GM19239 (cell line): ENCODE measurements around the gene FSIP1.

Experiments used
- DNase-seq: peaks from one replicate; pipeline ENCODE4 v3.0.0; 2011; ENCODE audit warnings: low spot score; ENCODE audit not compliant: insufficient read length
- FAIRE-seq: peaks from 2 replicates; lab custom pipeline; 2011; peaks lifted over from hg19 to GRCh38; lab: Jason Lieb, UNC

FSIP1 gene

DNA sequence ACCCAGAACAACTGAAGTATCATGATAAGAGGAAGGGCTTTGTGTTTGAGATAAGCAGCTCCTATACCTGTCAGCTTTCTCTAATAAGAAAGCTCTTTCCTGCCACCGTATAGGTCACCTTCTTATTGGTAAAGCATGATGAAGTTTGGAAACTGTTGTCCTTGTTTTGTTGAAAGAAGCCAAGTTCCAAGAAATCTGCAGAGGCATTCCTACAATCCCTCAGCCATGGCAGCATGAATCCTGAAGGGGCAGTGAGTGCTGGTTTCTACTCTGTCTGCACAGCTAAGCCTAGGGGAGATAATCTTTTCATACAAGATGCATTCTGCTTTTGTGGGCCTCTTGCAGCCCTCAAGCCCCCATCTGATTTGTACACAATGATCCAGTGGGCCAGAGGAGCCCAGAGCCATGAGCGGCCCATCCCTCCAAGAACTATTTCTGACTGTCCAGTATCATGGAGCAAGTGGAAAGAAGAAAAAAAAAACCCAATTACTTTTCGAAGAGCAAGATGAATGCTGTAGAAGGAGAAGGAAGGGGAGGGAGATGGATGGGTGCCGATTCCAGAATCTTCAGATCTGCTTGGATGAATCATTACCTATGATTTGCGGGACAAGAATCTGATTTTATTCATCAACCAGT is 203.7 kb downstream of the FSIP1 start:
- DNase-seq (no peak), FAIRE-seq (no peak)

DNA sequence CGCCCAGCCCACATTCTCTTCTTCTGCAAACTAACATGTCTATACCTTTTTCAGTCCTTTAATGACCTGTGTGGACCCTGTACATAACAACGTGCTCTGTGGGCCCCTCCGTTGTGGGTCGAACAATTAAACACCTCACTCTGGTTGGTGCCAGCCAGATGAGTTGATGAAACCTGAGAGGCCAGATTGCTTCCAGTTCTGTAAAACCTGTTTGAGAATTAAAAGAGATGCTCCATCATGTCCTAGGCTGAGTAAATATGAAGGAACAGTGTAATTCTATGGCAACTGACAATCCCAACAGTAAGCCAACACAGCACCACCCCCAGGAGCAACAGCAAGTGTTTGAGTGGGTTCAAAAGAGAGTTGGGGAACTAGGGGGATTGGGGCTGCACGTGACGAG is 207.5 kb downstream of the FSIP1 start:
- FAIRE-seq (no peak), DNase-seq (no peak)

DNA sequence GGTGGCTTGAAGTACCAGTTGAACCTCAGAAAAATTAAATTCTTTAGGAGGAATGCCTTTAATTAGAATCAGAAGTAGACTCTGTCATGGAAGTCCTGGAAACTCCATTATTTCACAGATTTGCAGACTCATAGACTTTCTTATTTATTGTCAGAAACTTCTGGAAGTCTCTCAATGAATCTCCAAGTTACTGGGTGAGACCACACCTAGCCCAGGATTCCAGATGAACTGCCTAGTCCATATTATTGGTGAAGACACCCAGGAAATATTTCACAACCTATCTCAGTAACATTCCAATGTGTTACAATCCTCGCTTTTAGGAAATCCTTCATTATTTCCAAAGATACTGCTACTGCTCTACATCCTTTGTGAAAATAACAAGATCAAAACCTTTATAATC is 208.2 kb downstream of the FSIP1 start:
- FAIRE-seq: no peak
- DNase-seq: no peak

DNA sequence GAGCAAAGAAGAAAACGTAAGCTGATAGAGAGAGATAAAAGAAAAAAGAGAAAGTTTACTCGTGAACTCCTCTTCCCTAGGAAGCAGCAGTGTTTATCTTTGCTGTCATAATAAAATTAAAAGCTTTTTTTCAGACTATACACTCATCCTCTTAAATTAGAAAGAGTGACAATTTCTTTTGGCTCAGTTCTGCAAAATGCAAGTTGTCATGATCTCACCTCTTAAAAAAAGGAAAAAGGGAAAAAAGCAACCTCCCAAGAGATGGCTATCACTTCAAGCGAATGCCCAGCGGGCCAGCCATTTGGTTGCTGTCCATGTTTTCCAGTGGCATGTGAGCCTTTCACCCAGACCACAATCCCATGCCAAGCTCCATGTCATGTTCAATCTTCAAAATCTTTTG is 208.8 kb downstream of the FSIP1 start:
- no peak for FAIRE-seq
- no peak for DNase-seq

DNA sequence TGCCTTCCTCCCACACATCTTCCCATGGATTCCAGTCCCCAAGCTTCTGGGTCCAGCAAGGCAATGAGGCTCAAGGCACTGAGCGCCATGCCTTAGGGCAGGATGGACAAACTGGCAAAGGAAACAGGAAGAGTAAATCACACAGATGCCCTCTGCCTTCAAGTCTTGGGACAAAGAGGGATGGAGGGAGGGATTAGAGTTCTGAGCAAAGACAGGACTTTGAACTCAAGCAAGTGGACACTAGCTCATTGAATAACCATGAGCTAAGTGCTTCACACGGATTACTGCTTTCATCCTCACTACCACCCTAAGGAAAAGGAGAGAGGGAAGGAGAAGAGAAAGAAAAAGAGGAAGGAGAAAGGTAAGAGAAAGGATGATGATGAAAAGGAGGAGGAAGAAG is 209.4 kb downstream of the FSIP1 start:
- no peak for FAIRE-seq

DNA sequence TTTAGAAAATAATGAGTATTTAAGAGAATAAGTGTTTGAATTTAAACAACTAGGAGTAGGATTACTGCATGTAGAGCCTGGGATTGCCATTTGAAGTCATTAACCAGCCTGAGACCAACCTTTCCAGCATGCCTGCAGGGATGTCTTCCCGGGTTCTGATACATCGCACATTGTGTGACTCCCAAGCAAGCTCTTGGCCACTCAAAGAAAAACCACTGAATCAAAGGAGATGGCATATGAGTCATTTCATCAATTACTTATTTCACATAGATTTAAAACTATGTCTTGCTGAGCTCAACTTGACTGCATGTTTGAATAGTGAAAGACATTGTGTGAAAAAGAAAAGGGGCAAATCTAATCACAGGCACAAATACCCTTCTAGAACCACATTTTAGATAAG is 216.8 kb downstream of the FSIP1 start:
- no peak for FAIRE-seq
- DNase-seq: no peak

More for the DNA sequence above, 209.4 kb downstream of the FSIP1 start:
- no peak for DNase-seq

DNA sequence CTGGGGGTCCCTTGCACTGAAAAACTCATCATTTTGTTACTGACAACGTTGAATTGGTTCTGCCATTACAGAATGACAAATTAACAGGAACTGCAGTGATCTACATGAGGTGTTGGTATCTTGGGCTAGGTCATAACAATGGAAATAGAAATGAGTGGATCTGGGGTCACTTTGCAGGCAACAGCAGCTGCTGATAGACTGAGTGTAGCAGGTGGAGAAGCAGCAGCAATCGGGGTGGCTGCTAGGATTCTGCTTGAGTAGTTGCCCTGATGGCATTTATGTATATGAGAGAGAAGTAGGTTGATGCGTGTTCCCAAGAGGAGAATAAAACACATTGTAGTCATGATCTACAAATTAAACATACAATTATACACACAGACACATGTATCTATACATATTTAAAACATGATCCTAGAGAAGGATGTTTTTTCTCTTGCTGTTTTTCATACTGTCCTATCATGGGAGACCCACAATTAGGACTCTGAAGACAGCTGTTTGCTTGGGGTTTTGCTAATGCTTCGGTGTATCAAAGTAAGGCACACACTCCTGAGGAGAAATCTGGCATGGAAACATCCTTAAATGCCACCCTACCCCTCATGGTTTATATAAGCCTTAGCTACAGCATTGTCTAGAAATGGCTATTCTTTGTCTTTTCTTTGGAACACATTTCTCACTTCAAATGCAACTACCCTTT is 217.5 kb downstream of the FSIP1 start:
- DNase-seq (no peak), FAIRE-seq (no peak)

DNA sequence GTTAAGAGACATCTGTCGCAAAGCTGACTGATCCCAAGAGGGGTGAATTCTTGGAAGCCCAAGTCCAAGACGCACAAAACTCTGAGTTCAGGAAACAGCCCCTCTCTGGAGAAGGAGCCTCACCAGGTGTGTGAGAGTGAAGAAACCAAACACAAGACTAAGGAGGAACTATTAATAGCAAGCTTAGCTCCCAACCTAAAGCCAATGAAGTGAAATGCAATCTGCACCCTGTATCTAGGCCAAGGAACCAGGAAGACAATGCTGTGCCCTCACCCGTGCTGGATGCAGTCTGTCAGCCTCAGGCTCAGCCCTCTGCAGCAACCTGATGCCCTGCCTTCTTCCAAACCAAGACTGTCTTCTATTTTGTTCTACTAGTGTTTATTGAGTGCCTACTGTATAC is 224.2 kb downstream of the FSIP1 start:
- DNase-seq (no peak), FAIRE-seq (no peak)

DNA sequence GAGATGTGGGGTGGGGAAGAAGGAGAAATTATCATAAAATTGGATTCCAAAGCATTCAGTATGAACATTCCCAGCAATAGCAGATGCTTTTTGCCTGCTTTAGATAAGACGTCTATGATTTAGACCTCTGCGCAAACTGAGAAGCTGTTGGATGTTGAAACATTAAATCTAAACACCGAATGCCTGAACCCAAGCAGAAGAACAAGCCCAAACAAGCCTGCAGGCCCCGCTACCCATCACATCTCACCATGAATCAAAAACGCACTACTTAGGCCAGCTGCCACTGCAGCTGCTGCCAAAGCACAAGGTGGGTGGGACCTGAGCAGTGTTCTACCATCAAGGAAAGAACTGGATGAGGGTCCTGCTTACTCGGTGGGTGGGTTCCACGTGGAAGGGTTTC is 226.2 kb downstream of the FSIP1 start:
- FAIRE-seq (no peak), DNase-seq (no peak)

DNA sequence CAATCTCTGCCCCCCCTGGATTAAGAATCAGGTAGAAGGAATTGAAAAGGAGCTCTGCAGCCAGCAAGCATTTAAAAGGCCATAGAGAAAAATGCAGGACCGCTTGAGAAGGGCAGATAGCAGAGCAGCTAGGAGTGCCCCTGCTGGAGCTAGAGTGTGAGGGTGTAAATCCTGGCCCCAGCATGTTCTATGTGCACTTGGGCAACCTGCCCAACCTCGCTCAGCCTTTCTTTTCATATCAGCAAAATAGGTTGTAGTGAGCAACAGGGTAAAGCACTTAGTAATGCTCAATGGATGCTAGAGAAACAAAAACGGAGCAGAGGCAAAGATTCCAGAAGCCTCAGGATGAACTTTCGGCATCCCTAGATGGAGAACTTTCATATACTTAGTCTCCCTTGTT is 226.8 kb downstream of the FSIP1 start:
- DNase-seq (no peak), FAIRE-seq (no peak)

DNA sequence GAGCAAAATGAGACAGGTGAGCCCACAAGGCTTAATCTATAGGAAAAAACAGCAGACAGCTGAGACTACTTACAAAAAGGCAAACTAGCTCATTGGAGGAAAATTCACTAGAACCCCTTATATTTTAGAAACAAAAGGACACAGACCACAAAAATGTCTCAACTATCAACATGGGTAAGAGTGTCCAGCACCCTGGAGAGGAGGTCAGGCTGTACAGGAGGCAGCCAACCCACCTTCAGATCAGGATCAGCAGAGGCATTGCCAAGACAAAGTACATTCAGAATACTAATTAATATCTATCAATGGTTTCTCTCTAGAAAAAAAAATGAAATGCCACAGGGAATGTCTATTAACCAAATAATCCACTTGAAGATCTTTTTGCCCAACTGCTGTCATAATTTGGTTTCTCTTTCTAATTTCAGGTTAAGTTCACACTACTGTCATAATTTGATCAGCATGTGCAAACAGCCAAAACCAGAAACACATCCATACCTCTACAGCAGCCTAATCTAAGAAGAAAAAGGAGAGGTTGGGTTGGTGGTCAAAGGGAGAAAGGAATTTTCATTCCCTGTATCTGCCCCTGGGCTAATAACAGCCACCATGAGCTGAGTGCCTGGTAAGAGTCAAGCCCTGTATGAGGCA is 227.8 kb downstream of the FSIP1 start:
- no peak for DNase-seq
- no peak for FAIRE-seq

DNA sequence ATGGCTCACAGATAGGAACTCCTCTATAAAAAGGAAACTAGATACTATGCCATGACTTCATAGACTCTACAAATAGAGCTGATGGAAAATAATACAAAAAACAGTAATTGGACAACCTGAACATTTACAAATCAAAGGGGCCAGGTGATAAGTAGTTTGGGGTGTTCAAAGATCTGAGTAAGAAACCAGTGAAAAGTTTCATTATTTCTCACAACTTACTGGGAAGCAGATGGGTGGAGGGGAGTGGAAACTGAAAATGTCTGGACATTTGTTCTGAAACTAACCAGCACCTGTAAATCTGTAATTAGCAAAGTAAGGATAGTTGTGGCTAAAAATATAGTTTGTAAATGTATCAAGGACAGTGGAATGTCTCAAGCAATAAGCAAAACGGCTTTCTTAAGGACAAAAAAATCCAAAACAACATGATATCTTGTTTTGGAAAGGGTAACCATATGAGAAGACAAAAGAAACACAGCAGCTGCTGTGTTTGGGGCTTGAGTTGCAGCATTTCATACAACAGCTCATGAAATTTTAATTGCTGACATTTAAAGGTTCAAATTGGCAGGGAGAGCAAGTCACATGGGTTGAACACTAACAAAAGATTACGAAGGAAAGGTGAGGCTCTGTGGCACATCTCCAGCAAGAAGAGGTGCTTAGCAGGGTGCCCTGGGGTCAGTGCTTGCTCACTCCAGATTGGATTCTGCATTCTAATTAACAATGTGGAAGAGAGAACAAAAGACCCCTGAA is 228.5 kb downstream of the FSIP1 start:
- DNase-seq (no peak), FAIRE-seq (peak; percentile 63)

DNA sequence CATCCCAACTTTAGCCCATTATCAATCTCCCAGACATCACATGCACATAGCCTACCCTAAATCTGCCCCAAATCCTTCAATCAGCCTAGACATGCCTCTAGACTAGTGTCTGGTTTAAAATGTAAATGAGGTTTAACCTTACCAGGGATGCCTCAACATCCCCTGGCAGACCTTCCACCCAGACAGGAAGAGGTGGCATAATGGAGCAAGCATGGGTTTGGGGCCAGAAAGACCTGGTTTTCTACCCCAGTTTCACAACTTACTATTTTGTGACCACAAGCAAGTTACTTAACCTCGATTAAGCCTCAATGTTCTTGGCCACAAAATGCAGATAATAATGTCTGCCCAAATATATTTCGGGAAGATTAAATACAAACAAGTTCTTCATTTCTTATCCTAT is 230.1 kb downstream of the FSIP1 start:
- no peak for FAIRE-seq
- DNase-seq: no peak

DNA sequence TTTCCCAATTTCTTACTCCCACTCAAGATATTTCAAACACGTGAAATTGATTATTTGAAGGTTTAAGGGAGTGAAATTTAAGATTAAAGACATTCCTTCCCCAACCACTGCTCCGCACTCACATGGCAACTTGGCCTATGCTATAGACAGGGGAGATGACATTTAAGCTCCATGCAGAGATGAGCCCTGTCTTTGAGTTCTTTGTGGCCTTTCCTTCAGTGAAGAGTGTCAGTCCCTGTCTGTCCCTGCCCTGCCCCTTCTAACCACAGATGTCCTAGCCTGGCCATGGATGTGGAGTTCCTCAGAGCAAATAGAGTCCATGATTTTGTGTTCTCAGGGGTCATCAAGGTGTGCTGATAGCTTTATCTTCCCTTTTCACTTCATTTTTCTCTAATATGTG is 231.2 kb downstream of the FSIP1 start:
- DNase-seq: no peak
- FAIRE-seq: no peak
